HG02678 (cell line): ENCODE data around the gene PPP1R1B.

ENCODE experiments used
- ATAC-seq: cut with Tn5 transposase; IDR thresholded peaks from one replicate; pipeline ENCODE4 v1.9.1; 2021; ENCODE audit warnings: mild to moderate bottlenecking, moderate library complexity; ENCODE audit not compliant: unreplicated experiment

PPP1R1B gene

GRCh38 chr17:39614545-39615157 lies 12.1 kb upstream of the PPP1R1B start:
- ATAC-seq = no peak

DNA sequence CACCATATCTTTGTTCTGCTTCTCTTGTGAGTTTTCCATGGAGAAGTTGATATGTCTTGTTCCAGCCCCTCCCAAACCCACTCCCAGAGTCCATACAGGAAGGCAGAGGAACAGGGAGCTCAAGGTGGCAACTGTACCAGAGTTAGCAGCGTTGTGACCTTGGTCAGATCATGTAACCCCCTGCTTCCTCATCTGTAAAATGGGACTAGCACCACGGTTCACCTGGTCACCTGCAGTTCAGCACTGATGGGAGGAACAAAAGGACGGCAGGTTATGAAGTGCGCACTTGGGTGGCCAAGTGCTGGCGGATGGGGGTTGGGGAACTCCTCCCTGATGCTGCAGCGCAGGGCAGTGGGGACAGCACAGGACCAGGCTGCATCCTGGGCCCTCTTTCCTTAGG lies 11.3 kb upstream of the PPP1R1B start:
- ATAC-seq = no peak

- ATAC-seq = no peak
Observed at GRCh38 chr17:39617100-39617445, 9.7 kb upstream of the PPP1R1B start.

- no peak for ATAC-seq
Observed at GRCh38 chr17:39617446-39618245, 9.1 kb upstream of the PPP1R1B start.

- no peak for ATAC-seq
Observed at GRCh38 chr17:39618246-39618913, 8.4 kb upstream of the PPP1R1B start.

DNA sequence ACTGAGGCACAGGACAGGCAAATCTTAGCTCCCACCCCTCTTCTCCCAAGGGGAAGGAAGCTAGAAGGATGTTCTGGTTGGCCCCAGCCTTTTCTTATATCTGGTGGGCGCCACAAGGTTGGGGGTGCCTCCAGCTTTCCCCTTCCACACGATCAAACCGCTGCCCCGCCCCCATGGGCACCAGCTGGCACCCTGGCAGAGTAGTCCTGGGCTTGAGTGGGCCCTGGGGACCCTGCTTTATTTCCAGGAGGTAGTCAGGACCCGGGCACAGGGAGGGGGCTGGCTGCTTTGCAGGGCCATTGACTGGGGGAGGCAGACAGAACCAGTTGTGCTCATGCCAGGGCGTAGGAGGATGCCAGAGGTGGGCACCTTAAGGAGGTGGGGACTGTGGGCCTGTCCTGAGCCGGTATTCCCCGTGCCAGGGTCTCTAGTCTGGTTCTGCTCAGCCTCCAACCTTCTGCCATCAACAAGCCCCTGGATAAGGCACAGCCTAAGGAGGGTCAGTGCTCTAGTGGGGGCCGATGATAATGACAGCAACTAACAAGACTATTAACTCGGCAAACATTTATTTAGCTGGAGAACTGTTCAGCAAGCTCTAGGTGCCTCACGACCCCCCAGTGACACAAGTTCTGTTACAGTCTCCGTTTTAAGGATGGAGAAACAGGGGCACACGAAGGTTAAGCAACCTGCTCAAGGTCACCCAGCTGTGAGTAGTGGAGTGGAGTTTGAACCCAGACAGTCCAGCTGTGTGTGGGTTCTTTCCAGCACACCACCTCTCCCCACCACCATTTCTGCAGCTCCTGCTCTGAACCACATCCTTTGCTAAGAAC lies 7.6 kb upstream of the PPP1R1B start:
- no peak for ATAC-seq

GRCh38 chr17:39619786-39620101 lies 7.0 kb upstream of the PPP1R1B start:
- no peak for ATAC-seq

- peak; percentile 68 for ATAC-seq
Observed at GRCh38 chr17:39621523-39622379, 5.0 kb upstream of the PPP1R1B start.

- ATAC-seq = no peak
Observed at GRCh38 chr17:39622380-39623006, 4.3 kb upstream of the PPP1R1B start.

GRCh38 chr17:39623356-39623950 lies 3.3 kb upstream of the PPP1R1B start:
- no peak for ATAC-seq

- no peak for ATAC-seq
Observed at GRCh38 chr17:39624313-39624712, 2.4 kb upstream of the PPP1R1B start.

DNA sequence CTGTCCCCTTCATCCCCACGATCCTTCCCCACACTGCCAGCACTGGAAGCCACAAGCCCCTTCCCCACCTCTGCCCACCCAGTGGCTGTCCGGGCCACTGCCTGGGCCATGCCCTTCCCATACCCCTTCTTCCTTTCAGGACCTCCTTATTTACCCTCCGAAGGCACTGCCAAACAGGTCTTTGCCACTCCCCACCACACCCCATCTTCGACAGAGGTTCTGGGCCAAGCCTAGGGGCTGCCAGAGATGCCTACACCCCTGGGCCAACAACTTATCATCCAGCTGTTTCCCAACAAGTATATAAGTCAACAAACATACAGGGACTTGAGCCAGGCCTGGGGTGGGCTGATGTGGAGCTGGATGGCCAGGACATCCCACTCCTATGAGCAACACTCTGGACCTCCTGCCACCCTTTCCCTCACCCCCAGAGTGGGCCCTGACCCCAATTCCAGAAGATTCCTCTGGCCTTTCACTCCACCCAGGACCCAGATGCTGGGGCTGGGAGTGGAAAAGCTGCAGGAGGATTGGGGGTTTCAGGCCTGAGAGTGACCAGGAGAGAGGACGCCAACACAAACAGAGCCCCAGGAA lies 1.5 kb upstream of the PPP1R1B start:
- no peak for ATAC-seq

GRCh38 chr17:39627047-39627711 lies 427 bp downstream of the PPP1R1B start:
- ATAC-seq = no peak

DNA sequence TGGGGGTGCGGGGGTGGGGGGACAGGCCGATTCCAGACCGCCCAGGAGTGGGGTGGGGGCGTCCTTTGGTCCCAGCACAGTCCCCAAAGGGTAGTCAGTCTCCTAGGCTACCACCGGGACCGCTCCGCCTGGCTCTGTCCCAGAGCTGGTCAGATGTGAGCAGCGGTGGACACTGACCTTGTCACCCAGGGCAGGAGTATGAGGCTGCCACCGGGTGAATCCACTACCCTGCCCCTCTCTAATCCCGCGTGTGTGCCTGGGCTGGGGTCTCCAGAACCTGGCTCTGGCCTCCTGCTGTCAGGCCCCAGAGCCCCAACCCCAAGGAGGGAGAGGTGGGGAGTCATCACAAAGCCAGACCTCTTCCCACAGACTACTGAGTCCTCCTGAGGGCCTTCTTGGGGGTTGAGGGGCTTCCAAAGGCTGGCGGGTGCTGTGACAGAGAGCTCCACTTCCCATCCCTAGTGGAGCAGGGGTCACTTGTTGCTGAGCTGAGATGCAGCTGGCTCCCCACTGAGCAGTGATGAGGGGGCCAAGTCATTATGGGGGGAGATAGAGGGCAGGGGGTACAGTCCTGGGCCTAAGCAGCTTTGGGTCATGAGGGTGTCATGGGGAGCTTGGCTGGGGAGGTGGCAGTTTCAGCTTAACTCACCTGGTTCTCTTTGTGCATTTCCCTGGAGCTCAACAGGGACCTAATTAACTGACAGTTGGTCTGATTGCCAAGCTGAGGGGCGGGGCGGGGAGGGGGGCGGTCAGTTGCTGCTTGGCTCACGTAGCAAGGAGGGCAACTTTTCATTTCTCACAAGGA lies 1.2 kb downstream of the PPP1R1B start:
- no peak for ATAC-seq

GRCh38 chr17:39628655-39629493 lies 2.1 kb downstream of the PPP1R1B start:
- ATAC-seq = no peak

DNA sequence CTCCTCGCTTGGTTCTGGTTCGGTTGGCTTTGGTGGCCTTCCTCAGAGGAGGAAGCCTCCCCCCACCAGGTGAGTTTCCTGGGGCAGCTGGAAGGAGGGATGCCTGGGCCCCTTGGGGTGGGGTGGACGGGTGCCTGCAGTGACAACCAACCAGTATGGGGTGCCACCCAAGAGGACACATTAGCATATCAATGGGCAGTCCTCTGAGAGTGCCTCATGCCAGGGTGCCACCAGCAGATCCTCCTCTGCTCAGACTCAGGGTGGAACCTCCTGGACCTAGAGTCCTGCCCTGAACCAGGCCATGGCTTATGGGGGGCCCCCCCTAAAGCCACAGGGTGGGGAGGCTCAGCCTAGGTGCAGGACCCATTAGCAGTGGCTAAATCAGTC lies 2.7 kb downstream of the PPP1R1B start:
- ATAC-seq = no peak

GRCh38 chr17:39629898-39630297 lies 3.1 kb downstream of the PPP1R1B start:
- ATAC-seq = no peak
